Activated naive CD4-positive, alpha-beta T cell treated with anti-CD3 and anti-CD28 coated beads, Interleukin-2, amount 50 U/mL, for 24 hours (primary cell): ENCODE results near the gene GLYR1.

ENCODE experiments used
- H3K27ac Mint-ChIP-seq: one replicate; pipeline ENCODE4 v1.8.0; 2021; ENCODE audit warnings: mild to moderate bottlenecking, mixed read lengths
- H3K27me3 Mint-ChIP-seq: one replicate; pipeline ENCODE4 v1.8.0; 2021; ENCODE audit warnings: mixed read lengths
- H3K36me3 Mint-ChIP-seq: one replicate; pipeline ENCODE4 v1.8.0; 2021; ENCODE audit warnings: mixed read lengths
- H3K4me1 Mint-ChIP-seq: one replicate; pipeline ENCODE4 v1.8.0; 2021; ENCODE audit warnings: mixed read lengths
- H3K4me3 Mint-ChIP-seq: one replicate; pipeline ENCODE4 v1.8.0; 2021; ENCODE audit warnings: mild to moderate bottlenecking, mixed read lengths
- H3K9me3 Mint-ChIP-seq: one replicate; pipeline ENCODE4 v1.8.0; 2021; ENCODE audit warnings: mixed read lengths

GLYR1 gene

DNA sequence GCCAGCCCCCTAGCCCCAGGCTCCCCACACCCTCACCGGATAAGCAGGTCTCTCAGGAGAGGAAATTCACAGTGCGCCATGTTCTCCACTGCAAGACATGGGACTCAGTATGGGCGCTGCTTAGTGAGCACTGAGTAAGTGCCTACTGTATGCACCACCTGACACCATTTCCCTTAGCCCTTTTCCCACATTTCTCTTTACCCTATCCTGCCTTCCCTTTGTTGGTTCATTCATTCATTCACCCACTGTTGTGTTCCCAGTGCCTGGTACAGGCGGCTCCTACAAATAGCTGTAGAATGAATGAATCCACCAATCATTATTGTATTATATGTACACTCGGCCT is 69.1 kb downstream of the GLYR1 start:
- no peak overlapping the region for H3K4me3 Mint-ChIP-seq
- H3K36me3 Mint-ChIP-seq: no peaks in the 10 kb centered on the region
- H3K9me3 Mint-ChIP-seq: no peaks in the 10 kb centered on the region
- no peaks in the 10 kb centered on the region for H3K27me3 Mint-ChIP-seq
- H3K27ac Mint-ChIP-seq: no peak overlapping the region
- H3K4me1 Mint-ChIP-seq: no peaks in the 10 kb centered on the region

GRCh38 chr16:4777339-4778049 is 69.6 kb downstream of the GLYR1 start:
- no peaks in the 10 kb centered on the region for H3K36me3 Mint-ChIP-seq
- H3K4me3 Mint-ChIP-seq: no peak overlapping the region
- no peaks in the 10 kb centered on the region for H3K4me1 Mint-ChIP-seq
- no peak overlapping the region for H3K27ac Mint-ChIP-seq
- no peaks in the 10 kb centered on the region for H3K27me3 Mint-ChIP-seq
- no peaks in the 10 kb centered on the region for H3K9me3 Mint-ChIP-seq

DNA sequence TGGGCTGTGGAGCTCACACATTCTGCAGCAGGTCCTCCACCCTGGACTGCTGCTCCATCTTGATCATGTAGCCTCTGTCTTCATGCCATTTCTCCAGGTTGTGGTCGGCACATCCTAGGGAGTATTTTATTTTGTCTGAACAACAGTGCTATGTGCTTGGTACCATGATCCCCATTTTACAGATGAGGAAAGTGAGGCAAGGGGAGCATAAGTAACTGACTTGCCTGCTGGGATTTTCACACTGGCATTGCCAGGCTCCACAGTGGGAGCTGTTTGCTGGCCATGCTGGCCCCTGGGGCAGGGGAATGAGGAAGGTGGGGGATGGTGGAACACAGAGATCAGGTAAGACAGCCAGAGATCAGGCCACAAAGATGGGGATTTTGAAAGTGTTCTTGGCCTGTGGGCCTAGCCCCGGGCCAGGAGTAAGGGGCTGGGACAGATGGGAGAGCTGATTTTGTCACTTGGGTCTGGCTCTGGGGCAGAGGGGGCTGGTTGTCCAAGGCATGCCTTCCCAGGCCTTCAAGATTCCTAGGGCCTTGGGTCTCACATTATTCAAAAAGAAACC is 70.9 kb downstream of the GLYR1 start:
- Mint-ChIP-seq H3K4me3 (no peak overlapping the region), H3K36me3 (no peaks in the 10 kb centered on the region), H3K27me3 (no peaks in the 10 kb centered on the region), H3K9me3 (no peaks in the 10 kb centered on the region), H3K27ac (no peak overlapping the region), H3K4me1 (no peaks in the 10 kb centered on the region)

GRCh38 chr16:4775005-4775404 is 72.1 kb downstream of the GLYR1 start:
- no peaks in the 10 kb centered on the region for H3K36me3 Mint-ChIP-seq
- H3K4me3 Mint-ChIP-seq: no peak overlapping the region
- no peaks in the 10 kb centered on the region for H3K4me1 Mint-ChIP-seq
- no peaks in the 10 kb centered on the region for H3K27me3 Mint-ChIP-seq
- H3K9me3 Mint-ChIP-seq: no peaks in the 10 kb centered on the region
- H3K27ac Mint-ChIP-seq: no peak overlapping the region

DNA sequence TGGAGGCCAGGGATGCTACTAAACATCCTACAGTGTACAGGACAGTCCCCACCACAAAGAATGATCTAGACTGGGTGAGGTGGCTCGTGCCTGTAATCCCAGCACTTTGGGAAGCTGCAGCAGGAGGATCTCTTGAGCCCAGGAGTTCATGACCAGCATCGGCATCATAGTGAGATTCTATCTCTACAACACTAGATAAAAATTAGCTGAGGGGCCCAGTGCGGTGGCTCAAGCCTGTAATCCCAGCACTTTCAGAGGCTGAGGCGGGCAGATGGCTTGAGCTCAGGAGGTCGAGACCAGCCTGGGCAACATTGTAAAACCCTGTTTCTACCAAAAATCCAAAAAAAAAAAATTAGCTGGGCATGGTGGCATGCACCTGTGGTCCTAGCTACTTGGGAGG is 74.7 kb downstream of the GLYR1 start:
- Mint-ChIP-seq H3K4me1 (peaks cover 17% of the 10 kb centered on the region), H3K27ac (no peak overlapping the region), H3K9me3 (no peaks in the 10 kb centered on the region), H3K27me3 (no peaks in the 10 kb centered on the region), H3K4me3 (no peak overlapping the region), H3K36me3 (no peaks in the 10 kb centered on the region)

GRCh38 chr16:4771646-4772045 is 75.4 kb downstream of the GLYR1 start:
- Mint-ChIP-seq H3K4me1 (peaks cover 21% of the 10 kb centered on the region), H3K27ac (no peak overlapping the region), H3K4me3 (no peak overlapping the region), H3K27me3 (no peaks in the 10 kb centered on the region), H3K9me3 (no peaks in the 10 kb centered on the region), H3K36me3 (no peaks in the 10 kb centered on the region)

- H3K27ac Mint-ChIP-seq: peak overlapping the region; percentile 19
- peak overlapping the region; percentile 92 for H3K4me3 Mint-ChIP-seq
- peaks cover 33% of the 10 kb centered on the region for H3K4me1 Mint-ChIP-seq
- H3K36me3 Mint-ChIP-seq: no peaks in the 10 kb centered on the region
- H3K27me3 Mint-ChIP-seq: no peaks in the 10 kb centered on the region
- H3K9me3 Mint-ChIP-seq: no peaks in the 10 kb centered on the region
Measured at GRCh38 chr16:4769306-4769638, 77.8 kb downstream of the GLYR1 start.

DNA sequence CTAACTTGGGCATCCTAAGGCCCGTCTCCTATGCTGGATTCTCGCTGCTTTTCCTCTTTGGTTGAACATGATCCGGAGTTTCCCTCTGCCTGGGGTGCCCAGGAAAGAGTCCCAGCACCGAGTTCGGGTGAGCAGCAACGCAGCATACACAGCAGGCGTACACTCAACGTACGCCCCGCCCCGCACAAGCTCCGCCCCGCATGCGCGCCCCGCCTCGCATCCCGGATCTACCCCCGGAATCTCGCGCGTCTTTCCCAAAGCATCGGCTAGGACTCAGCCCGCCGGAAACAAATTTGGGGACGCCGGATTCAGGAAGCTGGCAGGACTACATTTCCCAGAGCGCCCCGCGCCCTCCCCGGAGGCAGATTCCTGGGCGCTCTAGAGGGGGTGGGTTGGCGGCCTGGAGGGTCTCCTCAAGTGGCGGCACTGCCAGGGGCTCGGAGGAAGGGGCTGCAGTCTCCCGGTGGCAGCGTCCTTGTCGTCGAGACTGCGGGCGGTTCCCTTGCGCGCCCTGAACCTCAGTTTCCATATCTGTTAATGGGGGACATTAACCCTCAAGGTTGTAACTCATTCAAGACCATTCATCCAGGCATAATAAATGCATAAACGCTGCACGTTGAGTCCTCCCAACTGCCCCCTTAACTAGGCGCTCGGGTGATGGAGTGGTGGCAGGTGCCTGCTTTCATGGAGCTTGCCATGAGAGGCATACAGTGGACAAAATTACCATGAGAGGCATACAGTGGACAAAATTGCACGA is 78.4 kb downstream of the GLYR1 start:
- Mint-ChIP-seq H3K27ac (peak overlapping the region; percentile 87), H3K4me1 (peaks cover 36% of the 10 kb centered on the region), H3K36me3 (no peaks in the 10 kb centered on the region), H3K4me3 (peak overlapping the region; percentile 92), H3K27me3 (no peaks in the 10 kb centered on the region), H3K9me3 (no peaks in the 10 kb centered on the region)

- Mint-ChIP-seq H3K4me1 (peaks cover 38% of the 10 kb centered on the region), H3K9me3 (no peaks in the 10 kb centered on the region), H3K27me3 (no peaks in the 10 kb centered on the region), H3K36me3 (no peaks in the 10 kb centered on the region), H3K27ac (peak overlapping the region; percentile 87), H3K4me3 (peak overlapping the region; percentile 92)
Measured at GRCh38 chr16:4767872-4768548, 79.1 kb downstream of the GLYR1 start.

DNA sequence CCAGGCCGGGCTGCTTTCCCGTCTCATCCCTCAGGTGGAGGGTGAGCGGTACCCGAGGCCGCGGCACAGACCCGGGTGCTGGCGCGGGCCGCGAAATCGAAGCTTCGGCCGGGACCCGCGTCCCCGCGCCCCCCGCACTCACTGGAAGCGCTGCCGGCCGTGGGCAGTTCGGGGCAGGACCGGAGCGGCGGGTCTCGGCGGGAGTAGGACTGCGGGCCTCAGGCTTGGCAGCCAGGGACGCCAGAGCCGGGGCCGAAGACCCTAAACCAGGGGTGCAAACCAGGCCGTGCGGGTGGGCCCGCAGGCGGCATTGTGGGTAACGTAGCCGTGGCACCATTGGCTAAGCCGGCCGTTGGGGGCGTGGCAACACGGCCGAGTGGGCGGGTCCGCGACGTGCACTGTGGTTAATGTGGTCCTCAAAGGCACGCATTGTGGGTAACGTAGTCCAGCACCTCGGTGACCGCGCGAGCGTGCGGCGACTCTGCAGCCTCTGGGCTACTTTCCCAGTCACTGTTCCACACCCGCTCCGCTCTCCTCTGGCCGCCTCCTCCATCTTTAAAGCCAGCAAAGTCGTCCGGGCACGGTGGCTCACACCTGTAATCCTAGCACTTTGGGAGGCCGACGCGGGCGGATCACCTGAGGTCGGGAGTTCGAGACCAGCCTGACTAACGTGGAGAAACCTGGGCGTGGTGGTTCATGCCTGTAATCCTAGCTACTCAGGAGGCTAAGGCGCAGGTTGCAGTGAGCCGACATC is 80.0 kb downstream of the GLYR1 start, which contains the start of gene ZNF500:
Gene ZNF500, minus strand, starts transcription at position 288 of the 754 bp plus-strand sequence. CDS start 1,184 bp downstream, outside the sequence.
- H3K27me3 Mint-ChIP-seq: no peaks in the 10 kb centered on the region
- peak within 1 kb of the TSS; percentile 88 for H3K27ac Mint-ChIP-seq
- no peaks in the 10 kb centered on the region for H3K9me3 Mint-ChIP-seq
- H3K4me1 Mint-ChIP-seq: peaks cover 41% of the 10 kb centered on the region
- peak within 1 kb of the TSS; percentile 92 for H3K4me3 Mint-ChIP-seq
- no peaks in the 10 kb centered on the region for H3K36me3 Mint-ChIP-seq

- Mint-ChIP-seq H3K9me3 (no peaks in the 10 kb centered on the region), H3K4me3 (peak overlapping the region; percentile 88), H3K27me3 (no peaks in the 10 kb centered on the region), H3K4me1 (peaks cover 41% of the 10 kb centered on the region), H3K27ac (peak overlapping the region; percentile 69), H3K36me3 (no peaks in the 10 kb centered on the region)
Measured at GRCh38 chr16:4765511-4766474, 81.3 kb downstream of the GLYR1 start.

- Mint-ChIP-seq H3K27ac (no peak overlapping the region), H3K4me1 (peaks cover 38% of the 10 kb centered on the region), H3K4me3 (no peak overlapping the region), H3K9me3 (no peaks in the 10 kb centered on the region), H3K36me3 (peaks cover 2% of the 10 kb centered on the region), H3K27me3 (no peaks in the 10 kb centered on the region)
Measured at GRCh38 chr16:4763791-4764190, 83.3 kb downstream of the GLYR1 start.

- Mint-ChIP-seq H3K4me1 (peaks cover 26% of the 10 kb centered on the region), H3K27ac (no peak overlapping the region), H3K27me3 (no peaks in the 10 kb centered on the region), H3K4me3 (no peak overlapping the region), H3K36me3 (peaks cover 2% of the 10 kb centered on the region), H3K9me3 (no peaks in the 10 kb centered on the region)
Measured at GRCh38 chr16:4762205-4762604, 84.9 kb downstream of the GLYR1 start.

DNA sequence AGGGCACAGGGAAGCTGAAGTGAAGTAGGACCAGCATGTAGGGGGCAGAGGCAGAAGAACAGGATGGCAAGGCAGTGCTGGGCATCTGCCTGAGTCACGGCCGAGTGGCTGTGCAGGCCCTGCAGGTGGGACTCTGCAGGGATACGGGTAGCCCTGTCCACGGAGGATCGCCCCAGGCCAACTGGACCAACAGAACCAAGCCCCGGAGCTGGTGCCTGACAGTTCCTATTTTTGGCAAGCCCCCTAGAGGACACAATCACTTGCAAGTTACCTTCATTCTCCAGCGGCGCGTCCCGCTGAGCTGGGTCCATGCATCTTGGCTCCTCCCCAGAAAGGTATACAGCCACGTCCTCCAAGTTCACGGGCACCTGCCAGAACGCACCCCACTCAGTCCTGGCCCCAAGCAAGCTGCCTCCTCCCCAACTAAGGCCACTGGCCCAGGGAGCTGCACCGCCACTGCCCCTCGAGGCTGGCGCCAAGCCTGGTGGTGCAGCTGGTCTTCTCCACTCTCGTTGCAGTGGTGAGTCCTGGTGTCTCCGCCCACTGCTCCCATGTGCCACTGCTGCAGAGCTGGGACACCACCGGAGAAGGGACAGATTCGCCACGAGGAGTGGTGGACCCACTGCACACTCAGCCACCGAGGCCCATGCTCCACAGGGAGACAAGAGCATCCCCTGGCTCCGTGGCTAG is 86.7 kb downstream of the GLYR1 start:
- H3K27me3 Mint-ChIP-seq: no peaks in the 10 kb centered on the region
- no peak overlapping the region for H3K27ac Mint-ChIP-seq
- H3K4me3 Mint-ChIP-seq: no peak overlapping the region
- no peaks in the 10 kb centered on the region for H3K9me3 Mint-ChIP-seq
- H3K36me3 Mint-ChIP-seq: peaks cover 9% of the 10 kb centered on the region
- peaks cover 19% of the 10 kb centered on the region for H3K4me1 Mint-ChIP-seq
